ENCODE data around the gene TFF3.

The TFF3 gene

DNA sequence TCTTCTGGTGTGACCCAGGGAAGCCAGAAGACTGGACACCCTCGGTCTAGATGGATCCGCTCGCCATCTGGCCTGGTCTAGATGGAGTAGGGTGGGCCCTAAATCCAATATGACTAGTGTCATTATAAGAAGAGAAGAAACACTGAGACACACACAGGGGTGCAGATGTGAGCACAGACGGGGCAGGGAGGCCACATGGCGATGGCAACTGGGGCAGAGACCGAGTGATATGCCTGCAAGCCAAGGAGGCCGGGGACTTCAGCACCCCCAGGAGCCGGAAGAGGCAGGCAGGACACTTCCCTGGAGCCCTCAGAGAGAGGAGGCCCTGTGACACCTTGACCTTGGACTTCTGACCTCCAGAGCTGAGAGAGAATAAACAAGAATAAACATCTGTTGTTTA, 5.6 kb upstream of the TFF3 start:
- Histone ChIP-seq H3K4me3 (no peak overlapping the region), H3K9me3 (ENCODE audit: low read depth, low read length) (no peaks in the 10 kb centered on the region), H3K9ac (ENCODE audit: insufficient read length) (no peak overlapping the region), H3K36me3 (ENCODE audit: insufficient read depth, low read length) (no peaks in the 10 kb centered on the region), H3K27ac (no peak overlapping the region)
- no peak for TF ChIP-seq EZH2 (IDR thresholded peaks at IDR 0.05)
- no peak for TF ChIP-seq POLR2AphosphoS5 (IDR thresholded peaks at IDR 0.05; ENCODE audit: borderline replicate concordance, low read depth, low read length)
- no peak for TF ChIP-seq FOXP2 (optimal IDR thresholded peaks at IDR 0.05; ENCODE audit: control extremely low read depth, extremely low read length, insufficient read depth)
- DNase-seq (ENCODE audit: low read depth, low spot score): no peak

DNA sequence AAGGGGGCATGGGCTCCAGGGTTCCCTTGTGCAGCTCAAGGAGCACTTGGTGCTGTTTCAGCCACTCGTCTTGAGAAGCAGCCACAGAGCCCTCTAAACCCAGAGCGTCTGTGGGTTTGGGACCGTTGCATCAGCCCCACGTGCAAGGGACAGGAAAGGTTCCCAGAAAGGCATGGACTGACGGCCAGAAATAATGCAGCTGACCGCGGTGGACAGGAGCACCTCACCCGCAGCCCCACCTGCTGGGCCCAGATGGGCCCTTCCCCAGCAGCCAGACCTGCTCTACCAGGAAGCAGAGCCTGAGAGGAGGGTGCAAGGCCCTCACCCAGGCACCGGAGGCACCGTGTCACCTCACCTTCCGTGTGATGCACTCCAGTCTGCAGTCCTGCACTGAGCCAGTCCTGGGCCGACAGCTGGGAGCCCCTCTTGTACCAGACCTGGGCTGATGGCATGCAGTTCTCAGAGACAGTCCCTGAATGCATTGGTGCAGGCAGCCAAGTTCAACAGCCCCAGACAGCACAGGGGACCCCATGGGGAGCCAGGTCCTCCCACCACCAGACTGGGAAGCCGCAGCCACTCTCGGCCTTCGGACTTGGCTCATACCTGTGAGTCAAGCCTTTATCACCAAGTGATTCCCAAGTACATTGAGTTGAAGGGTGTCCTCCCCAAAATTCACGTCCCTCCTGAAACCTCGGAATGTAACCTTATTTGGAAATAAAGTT, 4.8 kb upstream of the TFF3 start:
- no peaks in the 10 kb centered on the region for H3K9me3 ChIP-seq (ENCODE audit: low read depth, low read length)
- H3K27ac ChIP-seq: no peak overlapping the region
- TF ChIP-seq EZH2 (IDR thresholded peaks at IDR 0.05) (no peak), POLR2AphosphoS5 (IDR thresholded peaks at IDR 0.05; ENCODE audit: borderline replicate concordance, low read depth, low read length) (no peak), FOXP2 (optimal IDR thresholded peaks at IDR 0.05; ENCODE audit: control extremely low read depth, extremely low read length, insufficient read depth) (no peak)
- no peak overlapping the region for H3K4me3 ChIP-seq
- DNase-seq (ENCODE audit: low read depth, low spot score): no peak
- H3K36me3 ChIP-seq (ENCODE audit: insufficient read depth, low read length): no peaks in the 10 kb centered on the region
- H3K9ac ChIP-seq (ENCODE audit: insufficient read length): no peak overlapping the region

DNA sequence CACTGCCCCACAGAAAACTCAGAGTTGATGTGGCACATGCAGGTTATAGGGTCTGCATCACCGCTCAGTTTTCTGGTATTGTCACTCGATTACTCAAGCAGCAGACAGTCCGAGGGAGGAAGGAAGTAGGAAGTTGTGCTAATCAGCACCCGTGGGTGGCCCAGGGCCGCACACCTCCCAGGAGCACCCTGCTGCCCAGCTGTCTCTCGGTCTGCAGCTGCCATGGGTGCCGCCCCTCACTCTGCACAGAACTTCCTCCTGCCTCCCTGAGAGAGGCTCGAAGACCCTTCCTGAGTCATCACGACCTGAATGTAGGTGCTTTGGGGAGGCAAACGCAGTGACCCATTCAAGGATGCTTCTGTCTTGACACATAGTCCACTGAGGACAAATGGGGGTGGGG, 4.2 kb upstream of the TFF3 start:
- no peak for DNase-seq (ENCODE audit: low read depth, low spot score)
- Histone ChIP-seq H3K9me3 (ENCODE audit: low read depth, low read length) (no peaks in the 10 kb centered on the region), H3K27ac (no peak overlapping the region), H3K36me3 (ENCODE audit: insufficient read depth, low read length) (no peaks in the 10 kb centered on the region), H3K9ac (ENCODE audit: insufficient read length) (no peak overlapping the region), H3K4me3 (no peak overlapping the region)
- TF ChIP-seq POLR2AphosphoS5 (IDR thresholded peaks at IDR 0.05; ENCODE audit: borderline replicate concordance, low read depth, low read length): no peak
- no peak for TF ChIP-seq FOXP2 (optimal IDR thresholded peaks at IDR 0.05; ENCODE audit: control extremely low read depth, extremely low read length, insufficient read depth)
- no peak for TF ChIP-seq EZH2 (IDR thresholded peaks at IDR 0.05)

DNA sequence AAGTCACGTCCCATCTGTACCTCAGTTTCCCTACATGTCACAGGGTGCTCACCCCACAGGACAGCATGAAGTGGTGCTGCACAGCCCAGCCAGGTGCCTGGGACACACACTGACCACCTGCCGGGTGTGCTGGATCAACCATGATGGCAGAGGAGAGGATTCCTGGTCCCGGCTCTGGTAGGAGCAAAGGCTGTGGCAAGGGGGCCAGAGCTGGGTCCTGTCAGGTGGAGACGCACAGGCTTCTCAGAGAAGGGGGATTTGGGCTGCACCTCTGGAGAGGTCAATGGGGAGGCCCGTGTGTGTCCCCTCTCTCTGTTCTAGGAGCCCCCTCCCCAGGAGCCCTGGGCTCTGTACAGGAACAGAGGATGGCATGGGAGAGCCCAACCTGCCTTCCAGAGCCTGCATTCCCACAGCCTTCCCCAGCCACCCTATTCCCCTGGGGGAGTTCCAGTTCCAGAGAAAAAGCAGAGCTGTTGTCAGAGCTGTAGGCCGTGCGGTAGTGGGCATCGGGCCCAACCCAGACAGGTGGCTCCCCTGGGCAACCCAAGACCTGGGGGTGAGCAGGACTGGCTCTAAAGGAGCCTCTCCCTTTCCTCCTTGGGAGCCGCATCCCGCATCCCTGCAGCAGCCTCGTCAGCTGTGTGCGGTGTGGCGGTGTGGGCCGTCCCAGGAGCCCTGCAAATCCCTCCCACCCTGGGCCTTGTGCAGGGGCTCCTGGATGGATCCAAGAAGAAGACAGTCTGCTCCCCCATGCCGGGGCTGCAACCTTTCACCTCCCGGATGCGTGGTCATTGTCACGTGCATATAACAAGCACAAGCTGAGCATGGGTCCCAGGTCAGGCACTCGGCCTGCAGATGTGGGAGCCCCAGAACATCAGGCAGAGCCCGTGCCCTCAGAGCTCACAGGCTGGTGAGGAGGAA, 2.9 kb upstream of the TFF3 start:
- Histone ChIP-seq H3K4me3 (no peak overlapping the region), H3K27ac (no peak overlapping the region), H3K9ac (ENCODE audit: insufficient read length) (no peak overlapping the region), H3K9me3 (ENCODE audit: low read depth, low read length) (no peaks in the 10 kb centered on the region), H3K36me3 (ENCODE audit: insufficient read depth, low read length) (no peaks in the 10 kb centered on the region)
- TF ChIP-seq FOXP2 (optimal IDR thresholded peaks at IDR 0.05; ENCODE audit: control extremely low read depth, extremely low read length, insufficient read depth) (no peak), EZH2 (IDR thresholded peaks at IDR 0.05) (no peak), POLR2AphosphoS5 (IDR thresholded peaks at IDR 0.05; ENCODE audit: borderline replicate concordance, low read depth, low read length) (no peak)
- DNase-seq (ENCODE audit: low read depth, low spot score): no peak

DNA sequence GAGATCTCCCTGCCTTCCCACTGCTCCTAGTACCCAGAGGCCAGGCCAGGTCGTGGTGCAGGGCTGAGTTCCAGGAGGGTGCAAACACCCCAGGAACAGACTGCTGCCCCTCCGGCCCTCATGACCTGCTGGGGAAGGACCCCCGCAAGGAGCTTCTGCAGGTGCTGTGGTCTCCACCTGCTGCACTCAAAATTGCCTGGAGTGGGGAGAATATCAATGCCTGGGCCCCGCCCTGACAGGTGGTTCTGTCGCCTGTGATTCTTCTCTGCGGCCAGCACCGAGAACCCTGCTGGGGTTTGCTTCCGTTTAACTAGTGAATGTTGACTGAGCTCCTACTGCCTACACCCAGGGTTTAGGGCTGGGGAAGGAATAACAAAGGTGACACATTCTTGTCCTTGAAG, 2.1 kb upstream of the TFF3 start:
- DNase-seq (ENCODE audit: low read depth, low spot score): no peak
- no peaks in the 10 kb centered on the region for H3K9me3 ChIP-seq (ENCODE audit: low read depth, low read length)
- H3K27ac ChIP-seq: no peak overlapping the region
- no peak overlapping the region for H3K4me3 ChIP-seq
- no peak overlapping the region for H3K9ac ChIP-seq (ENCODE audit: insufficient read length)
- no peaks in the 10 kb centered on the region for H3K36me3 ChIP-seq (ENCODE audit: insufficient read depth, low read length)
- TF ChIP-seq EZH2 (IDR thresholded peaks at IDR 0.05) (no peak), FOXP2 (optimal IDR thresholded peaks at IDR 0.05; ENCODE audit: control extremely low read depth, extremely low read length, insufficient read depth) (no peak), POLR2AphosphoS5 (IDR thresholded peaks at IDR 0.05; ENCODE audit: borderline replicate concordance, low read depth, low read length) (no peak)

DNA sequence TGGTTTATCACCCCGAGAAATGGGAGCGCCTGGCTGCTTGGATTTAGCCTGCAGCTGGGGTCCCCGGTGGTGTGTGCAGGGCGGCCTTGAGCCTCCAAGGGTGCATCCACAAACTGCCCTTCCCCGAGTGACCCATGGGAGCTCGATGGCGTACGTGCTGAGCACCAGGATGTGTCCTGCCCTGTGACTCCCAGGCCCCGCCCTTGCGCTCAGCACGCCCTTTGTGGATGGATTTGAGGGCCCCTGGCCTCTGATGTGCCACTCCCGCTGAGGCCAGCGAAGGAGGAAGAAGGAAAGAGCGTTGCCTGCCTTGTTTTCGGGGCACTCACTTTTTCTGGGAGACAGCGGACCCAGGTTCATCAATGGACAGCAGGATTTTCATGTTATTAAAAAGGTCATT, 1.7 kb upstream of the TFF3 start:
- DNase-seq (ENCODE audit: low read depth, low spot score): no peak
- Histone ChIP-seq H3K9ac (ENCODE audit: insufficient read length) (no peak overlapping the region), H3K9me3 (ENCODE audit: low read depth, low read length) (no peaks in the 10 kb centered on the region), H3K36me3 (ENCODE audit: insufficient read depth, low read length) (no peaks in the 10 kb centered on the region), H3K4me3 (no peak overlapping the region), H3K27ac (no peak overlapping the region)
- TF ChIP-seq FOXP2 (optimal IDR thresholded peaks at IDR 0.05; ENCODE audit: control extremely low read depth, extremely low read length, insufficient read depth): no peak
- TF ChIP-seq POLR2AphosphoS5 (IDR thresholded peaks at IDR 0.05; ENCODE audit: borderline replicate concordance, low read depth, low read length): no peak
- no peak for TF ChIP-seq EZH2 (IDR thresholded peaks at IDR 0.05)

DNA sequence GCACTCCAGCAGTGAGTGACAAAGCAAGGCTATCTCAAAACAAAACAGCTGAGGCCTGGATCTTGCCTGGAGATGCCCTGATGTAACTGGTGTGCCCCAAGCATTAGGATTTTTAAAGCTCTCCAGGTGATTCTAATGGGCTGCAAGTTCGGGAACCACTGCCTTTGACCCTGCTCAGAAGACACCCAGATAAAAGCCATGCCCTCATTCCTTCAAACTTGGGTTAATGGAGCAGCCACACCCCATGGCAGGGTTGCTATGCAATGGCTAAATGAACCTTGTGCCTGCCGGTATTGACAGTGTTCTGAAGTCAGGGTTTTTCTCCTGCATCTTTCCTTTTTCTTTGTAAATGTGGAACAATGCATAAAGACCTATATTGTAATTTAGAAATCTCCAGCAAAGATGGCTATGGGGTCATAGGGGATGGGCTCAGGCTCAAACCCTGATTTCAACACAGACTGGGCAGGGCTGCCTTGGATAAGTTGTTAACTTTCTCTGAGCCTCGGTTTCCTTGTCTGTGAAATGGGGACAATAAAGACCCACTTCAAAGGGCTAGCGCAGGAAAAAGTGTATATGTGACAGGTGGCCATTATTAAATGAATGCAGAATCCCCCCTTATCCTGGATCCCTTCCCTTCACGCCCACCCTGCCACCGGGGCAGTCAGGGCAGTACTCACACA, 453 bp downstream of the TFF3 start:
- no peak for DNase-seq (ENCODE audit: low read depth, low spot score)
- TF ChIP-seq FOXP2 (optimal IDR thresholded peaks at IDR 0.05; ENCODE audit: control extremely low read depth, extremely low read length, insufficient read depth): no peak
- TF ChIP-seq POLR2AphosphoS5 (IDR thresholded peaks at IDR 0.05; ENCODE audit: borderline replicate concordance, low read depth, low read length): no peak
- TF ChIP-seq EZH2 (IDR thresholded peaks at IDR 0.05): no peak

DNA sequence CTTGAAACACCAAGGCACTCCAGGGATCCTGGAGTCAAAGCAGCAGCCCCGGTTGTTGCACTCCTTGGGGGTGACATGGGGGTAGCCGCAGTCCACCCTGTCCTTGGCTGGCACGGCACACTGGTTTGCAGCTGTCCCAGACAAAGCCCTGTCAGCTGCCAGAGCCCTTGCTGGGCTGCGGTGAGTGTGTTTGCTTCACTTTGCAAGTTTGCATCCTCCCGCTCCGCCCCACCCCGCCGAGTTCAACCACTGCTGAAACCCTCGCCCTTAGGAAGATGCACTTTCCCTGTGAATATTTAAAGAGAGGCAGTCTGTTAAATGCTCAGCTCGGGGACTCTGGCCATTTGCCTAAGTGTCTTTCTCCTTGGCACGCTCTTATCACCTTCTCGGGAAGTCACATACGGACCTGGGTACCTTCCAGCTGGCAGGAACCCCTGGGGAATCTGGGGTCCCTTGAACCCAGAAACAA, 1.7 kb downstream of the TFF3 start:
- H3K4me3 ChIP-seq: no peak overlapping the region
- TF ChIP-seq POLR2AphosphoS5 (IDR thresholded peaks at IDR 0.05; ENCODE audit: borderline replicate concordance, low read depth, low read length): no peak
- no peak for TF ChIP-seq EZH2 (IDR thresholded peaks at IDR 0.05)
- TF ChIP-seq FOXP2 (optimal IDR thresholded peaks at IDR 0.05; ENCODE audit: control extremely low read depth, extremely low read length, insufficient read depth): no peak
- H3K27ac ChIP-seq: no peak overlapping the region
- no peak overlapping the region for H3K9ac ChIP-seq (ENCODE audit: insufficient read length)
- no peaks in the 10 kb centered on the region for H3K36me3 ChIP-seq (ENCODE audit: insufficient read depth, low read length)
- H3K9me3 ChIP-seq (ENCODE audit: low read depth, low read length): no peaks in the 10 kb centered on the region
- DNase-seq (ENCODE audit: low read depth, low spot score): no peak

More for the DNA sequence above, 453 bp downstream of the TFF3 start:
- no peak overlapping the region for H3K4me3 ChIP-seq
- no peak overlapping the region for H3K9ac ChIP-seq (ENCODE audit: insufficient read length)
- no peaks in the 10 kb centered on the region for H3K9me3 ChIP-seq (ENCODE audit: low read depth, low read length)
- H3K27ac ChIP-seq: no peak overlapping the region
- no peaks in the 10 kb centered on the region for H3K36me3 ChIP-seq (ENCODE audit: insufficient read depth, low read length)

Data from SK-N-MC (cell line).